Activated CD8-positive, alpha-beta memory T cell treated with anti-CD3 and anti-CD28 coated beads for 24 hours (primary cell): ENCODE data around the gene LHX2.

ENCODE experiments used
- DNase-seq: peaks from one replicate; pipeline ENCODE4 v3.0.0-alpha.2; 2020

LHX2 gene

DNA sequence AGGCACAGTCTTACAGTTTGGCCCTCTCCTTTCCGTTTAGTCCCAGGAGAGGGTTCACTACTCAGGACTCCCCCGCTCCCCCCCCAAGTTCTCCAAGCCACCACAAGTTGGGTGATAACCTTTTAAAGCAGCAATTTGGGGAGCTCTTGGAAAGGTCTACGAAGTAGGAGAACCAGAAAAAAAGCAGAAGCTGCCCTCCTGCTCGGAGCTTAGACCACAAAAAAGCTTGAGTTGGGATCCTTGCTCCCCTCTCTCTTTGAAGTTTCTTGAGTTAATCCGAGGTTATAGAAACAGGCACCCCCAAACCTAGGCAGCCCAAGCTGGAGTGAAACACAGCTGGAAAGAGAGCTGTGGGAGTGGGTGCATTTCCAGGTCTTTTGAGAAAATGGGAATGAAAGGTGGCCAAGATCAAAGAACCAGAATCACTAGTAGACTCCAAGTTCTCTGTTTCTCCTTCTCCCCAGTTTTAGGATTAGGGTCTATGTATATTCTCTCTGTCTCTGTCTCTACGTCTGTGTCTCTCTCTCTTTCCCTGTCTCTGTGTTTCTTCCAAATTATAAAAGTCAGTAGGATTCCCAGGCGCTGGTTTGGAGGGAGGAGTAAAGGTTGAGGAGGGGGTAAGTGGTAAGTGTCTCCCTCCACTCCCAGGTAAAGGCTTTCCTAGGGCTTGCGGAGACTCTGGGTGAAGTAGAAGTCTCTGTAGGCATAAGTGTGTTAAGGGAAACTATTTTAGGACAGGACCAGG is 2.8 kb downstream of the LHX2 start:
- DNase-seq, result no peak

DNA sequence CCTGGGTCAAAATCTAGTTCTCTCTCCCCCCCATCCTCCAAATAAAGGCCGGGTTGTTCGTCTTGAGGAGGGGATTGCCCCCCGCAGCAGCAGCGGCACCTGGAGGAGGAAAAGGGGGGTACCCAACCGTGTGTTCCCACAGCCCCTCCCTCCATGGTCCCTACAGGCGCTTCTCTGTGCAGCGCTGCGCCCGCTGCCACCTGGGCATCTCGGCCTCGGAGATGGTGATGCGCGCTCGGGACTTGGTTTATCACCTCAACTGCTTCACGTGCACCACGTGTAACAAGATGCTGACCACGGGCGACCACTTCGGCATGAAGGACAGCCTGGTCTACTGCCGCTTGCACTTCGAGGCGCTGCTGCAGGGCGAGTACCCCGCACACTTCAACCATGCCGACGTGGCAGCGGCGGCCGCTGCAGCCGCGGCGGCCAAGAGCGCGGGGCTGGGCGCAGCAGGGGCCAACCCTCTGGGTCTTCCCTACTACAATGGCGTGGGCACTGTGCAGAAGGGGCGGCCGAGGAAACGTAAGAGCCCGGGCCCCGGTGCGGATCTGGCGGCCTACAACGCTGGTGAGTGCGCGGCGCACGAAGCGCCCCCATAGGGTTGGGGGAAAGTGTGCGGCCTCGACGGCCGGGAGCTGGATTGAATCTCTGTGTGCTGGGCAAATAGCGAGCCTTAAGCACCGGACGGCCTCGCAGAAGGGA is 3.5 kb downstream of the LHX2 start:
- DNase-seq, result no peak

DNA sequence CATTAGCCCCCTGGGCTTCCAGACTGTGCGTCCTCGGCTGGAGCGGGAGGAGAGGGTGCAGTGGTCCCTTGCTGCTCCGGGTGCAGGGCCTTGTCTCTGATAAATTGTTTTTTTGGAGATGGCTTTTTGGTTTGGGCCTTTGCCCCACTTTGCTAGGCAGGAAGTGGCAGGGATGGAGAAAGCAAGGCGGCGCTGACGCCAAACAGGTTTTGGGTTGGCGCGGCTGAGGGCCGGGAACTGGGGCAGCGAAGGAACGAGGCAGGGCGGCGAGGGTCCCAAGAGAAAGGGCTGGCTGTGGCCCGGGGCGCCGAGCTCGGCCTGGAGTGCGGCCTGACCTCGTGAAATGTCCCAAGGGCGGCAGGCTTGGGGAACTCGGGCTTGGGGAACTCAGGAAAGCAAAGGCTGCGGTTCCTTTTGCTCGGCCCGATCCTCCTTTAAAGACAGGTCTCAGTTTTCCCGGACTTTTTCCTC is 4.1 kb downstream of the LHX2 start:
- no peak for DNase-seq

DNA sequence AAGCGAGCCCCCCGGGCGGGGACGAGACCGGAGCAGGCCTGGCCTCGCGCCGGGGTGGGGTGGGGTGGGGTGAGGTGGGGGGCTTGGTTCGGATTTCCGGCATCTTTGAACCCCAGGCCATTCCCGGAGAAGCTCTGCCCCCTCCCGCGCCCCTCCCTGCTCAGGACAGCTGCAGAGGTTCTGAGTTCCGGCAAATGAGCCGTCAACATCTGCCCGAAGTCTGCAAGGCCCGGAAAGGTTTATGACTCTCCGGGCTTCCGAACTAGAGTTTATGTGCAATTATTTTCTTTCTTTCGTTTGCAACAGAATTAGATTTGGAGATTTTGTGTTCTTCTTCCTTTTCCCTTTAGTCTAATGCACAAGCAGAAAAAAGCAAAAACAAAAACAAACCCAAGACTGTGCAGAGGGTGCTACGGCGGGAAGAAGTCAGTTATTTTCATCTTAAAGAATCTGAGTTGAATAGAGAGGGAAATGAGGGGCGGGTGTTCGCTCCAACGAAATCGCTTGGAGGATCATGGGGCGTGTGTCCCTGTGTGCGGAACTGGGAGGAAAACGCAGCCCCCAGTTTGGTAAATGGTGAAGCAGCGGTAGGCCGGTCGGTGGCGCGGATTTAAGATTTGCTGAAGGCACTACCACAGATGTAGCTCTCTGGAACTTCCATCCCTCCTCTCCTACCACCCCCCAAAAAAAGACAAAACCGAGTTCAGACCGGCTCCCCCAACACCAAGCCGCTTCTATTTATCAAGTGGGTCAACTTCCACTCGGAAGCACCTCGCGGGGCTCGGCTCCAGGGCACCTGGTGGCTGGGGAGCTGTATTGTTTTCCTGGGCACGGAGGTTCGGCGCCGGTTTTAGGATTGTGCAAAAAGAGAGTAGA is 4.8 kb downstream of the LHX2 start:
- DNase-seq, result no peak

DNA sequence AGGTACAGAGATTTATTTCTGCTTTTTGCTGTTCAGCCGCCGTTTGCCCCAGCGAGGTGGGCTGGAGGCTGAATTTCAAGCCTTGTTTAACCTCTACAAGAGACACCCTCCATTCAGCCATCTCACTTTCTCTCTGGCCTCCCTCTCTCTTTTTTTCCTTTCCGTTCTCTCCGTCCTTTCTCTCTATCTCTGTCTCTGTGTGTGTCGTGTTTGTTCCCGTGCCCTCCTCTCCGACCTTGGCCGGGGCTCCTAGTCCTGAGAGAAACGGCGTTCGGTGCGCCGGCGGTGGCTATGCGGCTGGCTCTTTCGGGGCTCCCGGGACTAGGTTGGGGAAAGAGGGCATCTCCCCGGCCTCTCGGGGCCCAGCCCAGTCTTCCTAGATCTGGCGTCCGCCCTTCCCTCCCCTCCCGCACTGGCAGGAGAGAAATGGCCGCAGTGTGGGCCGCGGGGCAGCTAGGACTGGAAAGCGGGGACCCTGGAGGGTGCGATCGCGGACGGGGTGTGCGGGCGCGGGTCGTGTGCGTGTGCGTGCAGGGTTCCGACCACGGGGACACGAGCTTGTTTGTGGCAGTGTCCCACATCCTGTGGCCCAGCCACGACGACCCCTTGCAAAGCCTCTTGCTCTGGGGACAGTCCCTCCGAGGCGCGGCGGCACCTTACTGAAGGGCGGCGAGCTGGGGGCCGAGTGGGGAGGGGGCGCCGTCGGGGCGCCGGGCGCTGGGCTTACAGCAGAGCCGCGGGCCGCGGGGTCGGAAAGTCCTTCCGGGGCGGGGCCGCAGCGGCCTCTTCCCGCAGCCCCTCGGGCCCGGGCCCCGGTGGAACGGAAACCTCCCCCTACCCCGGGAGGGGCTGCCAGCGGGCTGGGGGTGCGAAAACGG is 5.7 kb downstream of the LHX2 start:
- DNase-seq, result no peak

DNA sequence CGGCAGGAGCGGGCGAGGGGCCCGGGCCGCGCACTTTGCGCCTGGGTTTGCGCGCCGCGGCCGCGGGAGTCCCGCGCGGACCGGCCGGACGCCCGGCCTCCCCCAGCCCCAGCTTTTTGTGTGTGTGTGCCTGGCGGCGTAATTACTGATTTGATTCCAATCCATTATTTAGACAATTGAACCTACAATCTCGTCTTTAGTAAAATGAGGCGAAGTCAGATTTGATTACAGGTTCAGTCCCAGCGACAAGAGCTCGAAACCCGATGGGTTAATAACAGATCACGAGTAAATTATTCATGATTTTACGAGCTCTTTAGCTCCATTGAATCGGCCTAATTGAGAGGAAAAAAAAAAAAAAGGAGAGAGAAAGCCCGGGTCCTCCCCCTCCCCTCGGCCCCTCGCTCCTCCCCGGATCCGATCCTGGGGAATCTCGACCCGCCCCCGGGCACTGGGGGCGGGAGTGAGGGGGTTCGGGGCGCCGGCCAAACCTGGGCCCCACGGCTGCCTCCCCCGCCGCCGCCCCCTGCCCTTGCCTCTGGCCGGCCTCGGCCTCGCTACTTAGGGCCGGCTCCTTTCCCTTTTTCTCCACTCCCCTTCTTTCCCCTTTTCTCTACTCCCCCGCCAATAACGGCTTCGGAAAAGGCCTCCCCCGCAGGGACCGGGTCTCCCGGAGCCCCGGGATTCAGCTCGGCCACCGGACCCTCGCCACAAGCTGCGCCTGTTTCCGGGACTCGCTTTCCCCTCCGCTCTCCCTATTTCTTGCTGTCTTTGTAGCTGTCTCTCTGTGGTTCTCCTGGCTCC is 6.6 kb downstream of the LHX2 start:
- DNase-seq, result no peak

DNA sequence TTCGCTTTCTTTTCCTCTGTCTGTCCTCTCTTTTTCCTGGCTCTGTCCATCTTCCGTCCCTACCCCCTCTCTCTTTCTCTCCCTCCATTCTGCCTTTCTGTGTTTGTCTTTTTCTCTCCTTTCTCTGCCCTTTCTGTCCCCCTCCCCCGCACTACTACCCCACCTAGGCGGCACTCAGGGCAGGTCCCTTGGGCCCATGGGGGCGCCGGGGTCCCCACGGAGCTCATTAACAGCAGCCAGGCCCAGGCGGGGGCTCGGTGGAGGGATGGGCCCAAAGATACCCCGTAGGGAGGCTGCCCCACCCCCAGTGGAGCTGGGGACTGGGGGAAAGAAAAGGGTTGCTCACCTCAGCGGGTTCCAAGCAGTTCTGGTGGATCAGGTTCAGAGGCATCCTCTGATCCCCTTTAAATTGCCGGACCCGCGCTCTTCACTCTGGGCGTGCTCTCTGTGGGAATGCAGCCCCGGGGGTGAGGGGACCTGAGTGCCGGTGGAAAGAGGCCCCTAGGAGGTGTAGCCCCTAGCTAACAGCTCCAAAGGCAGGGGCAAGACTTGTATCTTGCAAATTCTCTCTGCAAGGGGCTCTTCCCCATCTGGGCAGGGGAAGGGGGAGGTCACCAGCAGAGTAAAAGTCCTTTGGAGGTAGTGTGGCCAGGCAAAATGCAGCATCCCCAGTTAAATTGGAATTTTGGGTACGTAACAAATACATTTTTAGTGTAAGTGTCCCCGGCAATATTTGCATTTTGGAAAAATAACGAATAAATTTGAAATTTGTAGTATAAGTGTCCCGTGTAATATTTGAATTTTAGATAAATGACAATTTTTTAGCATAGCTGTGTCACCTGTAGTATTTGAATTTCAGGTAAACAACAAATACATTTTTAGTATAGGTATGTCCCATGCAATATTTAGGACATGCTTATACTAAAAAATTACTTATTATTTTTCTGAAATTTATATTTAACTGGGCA is 7.4 kb downstream of the LHX2 start:
- no peak for DNase-seq

DNA sequence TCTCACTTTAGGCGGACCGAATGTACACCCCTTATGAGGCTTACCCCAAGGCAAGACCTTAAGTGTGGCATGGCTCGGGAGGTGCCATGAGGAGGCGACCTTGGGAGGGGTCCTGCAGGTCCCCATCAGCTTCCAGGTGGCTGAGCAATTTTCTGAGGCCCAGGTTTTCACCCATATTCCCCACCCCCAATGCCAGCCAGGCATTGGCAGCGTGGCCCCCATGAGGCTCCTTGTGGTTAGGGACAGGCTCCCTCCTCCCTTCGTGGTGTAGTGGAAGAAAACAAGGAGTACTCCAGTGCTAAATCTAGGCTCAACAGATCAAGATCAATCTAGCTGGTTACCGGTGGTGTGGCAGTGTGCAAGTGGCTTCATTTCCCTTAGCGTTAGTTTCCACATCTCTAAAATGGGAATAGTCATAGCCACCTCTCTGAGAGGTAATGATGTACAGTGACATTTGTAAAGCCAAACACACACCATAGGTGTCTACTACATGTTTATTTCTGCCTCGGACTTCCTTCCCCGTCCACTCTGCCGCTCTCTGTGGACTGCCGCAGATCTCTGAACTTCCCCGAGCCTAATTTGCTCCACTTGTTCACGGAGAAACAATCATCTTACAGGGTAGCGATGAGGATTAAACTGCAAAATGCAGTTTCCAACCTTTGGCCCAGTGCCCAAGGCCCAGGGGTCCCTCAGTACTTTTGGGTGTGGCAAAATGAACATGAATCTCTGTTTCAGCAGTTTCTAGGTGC is 8.4 kb downstream of the LHX2 start:
- no peak for DNase-seq

DNA sequence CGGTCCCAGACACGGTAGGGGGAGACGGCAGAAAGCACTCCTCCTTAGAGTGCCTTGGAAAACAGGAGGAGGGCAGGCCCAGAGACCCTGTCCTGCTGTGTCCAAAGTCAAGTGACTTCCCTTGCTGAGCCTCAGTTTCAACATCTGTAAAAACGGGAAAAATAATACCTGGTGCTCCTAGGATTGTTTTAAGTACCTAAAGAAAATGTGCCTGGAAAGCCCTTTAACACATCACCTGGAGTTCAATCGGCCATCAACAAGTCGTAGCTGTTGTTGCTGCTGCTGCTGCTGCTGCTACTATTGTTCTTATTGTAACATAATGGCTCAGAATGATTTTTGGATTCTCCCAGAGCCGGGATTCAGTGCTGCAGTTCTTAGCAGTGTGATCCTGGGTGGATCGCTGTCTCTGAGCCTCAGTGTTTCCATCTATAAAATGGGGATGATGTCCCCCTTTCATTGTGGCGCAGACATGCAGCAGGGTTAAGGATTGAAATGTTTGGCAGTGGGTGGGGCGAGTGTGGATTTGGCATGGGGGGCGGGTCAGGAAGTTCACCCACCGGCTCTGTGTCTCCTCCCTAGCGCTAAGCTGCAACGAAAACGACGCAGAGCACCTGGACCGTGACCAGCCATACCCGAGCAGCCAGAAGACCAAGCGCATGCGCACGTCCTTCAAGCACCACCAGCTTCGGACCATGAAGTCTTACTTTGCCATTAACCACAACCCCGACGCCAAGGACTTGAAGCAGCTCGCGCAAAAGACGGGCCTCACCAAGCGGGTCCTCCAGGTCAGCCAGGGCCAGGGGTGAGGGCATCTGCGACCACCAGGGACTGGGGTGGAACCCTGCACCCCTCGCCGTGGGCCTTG is 9.2 kb downstream of the LHX2 start:
- no peak for DNase-seq

DNA sequence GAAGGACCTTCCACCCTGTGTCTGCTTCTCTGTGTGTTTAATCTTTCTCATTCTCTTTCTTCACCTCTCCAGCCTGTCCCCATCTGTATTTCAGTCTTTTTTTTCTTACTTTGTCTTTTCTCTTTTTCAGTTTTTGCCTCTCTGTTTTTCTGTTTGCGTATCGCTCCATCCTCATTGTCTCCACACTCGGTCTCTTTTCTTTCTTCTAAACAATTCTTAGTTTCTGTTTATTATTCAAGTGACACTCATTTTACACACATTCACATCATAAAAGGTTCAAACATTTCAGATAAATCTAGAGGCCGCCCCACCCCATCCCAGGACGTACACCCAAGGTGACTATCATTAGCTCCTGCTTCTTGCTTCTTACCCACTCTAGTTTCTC is 9.8 kb downstream of the LHX2 start:
- no peak for DNase-seq

DNA sequence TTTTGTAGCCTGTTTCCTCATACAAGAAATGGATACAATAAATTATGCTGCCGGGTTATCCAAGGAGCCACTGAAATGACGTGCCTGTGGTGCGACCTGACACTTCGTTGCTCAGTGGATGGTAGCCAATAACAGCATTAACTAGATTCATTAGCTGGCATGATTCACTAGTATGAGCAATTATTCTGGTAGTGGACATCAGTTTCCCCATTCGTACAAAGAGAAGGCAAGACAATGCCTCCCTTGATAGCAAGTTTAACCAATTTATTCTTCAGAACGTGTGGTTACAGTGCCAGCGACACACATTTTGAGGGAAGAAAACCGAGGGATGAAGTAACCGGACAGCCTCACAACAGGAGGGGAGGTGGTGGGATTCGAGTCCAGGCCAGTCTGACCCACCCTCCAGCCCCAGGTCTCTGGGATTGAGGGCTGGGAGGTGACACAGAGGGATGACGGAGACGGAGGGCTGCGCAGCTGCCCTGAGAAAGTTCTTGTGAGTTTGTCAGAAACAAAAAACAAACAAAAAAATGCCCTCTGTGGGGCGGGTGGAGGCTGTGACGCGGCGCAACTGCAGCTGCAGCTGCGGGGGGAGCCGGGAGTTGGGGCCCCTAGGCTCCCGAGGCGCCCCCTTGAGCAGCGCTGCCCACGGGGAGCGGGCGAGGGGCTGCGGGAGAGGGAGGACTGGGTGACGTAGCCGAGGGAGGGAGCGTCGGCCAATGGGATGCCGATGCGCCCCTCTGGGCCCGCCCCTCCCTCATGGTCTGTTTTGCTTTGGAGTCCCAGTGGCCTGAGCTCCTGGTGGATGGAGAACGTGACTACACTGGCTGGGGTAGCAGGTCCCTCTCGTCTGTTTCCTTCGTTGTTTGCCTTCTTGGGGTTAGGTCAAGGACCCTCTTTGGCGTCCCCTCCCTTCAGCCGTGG is 10.9 kb downstream of the LHX2 start:
- DNase-seq, result no peak

DNA sequence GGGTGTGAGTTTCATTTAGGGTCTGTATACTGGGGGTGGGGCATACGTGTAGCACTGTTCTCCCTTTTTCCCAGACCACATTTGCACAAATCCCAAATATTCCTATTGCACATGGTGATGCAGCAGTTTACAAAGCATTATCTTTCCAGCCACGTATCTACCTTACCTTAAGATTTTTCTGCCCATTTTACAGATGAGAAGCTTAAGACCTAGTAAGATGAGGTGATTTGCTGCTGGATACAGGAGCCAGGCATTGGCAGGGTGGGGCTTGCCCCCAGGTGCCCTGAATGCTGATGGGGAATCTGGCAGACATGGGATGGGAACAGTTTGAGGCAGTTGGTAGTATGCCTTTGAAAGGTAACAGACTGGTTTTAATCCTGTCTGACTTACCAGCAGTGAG is 12.5 kb downstream of the LHX2 start:
- no peak for DNase-seq

DNA sequence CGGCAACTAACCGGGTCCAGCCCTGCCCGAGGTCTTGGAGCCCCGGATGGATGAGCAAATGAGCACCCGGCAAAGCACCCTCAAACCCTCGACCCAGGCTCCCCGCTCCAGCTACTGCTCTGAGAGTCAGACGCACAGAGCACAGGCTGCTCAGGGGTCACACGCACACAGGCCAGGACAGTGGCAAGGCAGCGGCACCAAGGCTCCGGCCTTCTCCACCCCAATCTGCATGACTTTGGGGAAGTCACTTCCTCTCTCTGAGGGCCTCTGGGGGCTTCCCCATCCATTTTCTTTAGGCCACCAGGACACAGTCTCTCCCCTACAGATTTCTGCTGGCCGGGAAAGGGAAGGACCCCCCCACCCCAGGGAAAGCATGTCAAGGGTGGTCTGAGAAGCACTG is 18.0 kb downstream of the LHX2 start:
- no peak for DNase-seq

DNA sequence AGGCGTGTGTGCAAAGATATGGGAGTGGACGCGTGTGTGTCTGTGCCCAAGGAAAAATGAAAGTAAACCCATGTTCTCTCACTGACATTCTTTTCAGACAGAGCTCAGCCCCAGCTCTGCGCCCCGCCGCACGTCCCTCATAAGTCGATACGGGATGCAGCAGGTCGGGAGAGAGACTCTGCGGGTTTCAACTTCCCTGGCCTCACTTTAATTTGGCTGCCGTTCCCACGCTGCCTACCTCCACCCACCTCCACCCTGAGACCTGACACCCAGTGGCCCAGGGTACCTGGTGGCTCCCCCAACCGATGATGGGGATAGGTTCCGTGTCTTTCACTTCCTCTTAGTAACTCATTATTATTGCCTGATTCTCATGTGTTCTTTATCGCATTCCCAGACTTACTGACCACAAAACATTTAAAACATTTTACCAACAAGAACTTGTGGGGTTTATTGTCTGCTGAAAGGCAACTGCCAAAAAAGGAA is 19.4 kb downstream of the LHX2 start:
- no peak for DNase-seq

DNA sequence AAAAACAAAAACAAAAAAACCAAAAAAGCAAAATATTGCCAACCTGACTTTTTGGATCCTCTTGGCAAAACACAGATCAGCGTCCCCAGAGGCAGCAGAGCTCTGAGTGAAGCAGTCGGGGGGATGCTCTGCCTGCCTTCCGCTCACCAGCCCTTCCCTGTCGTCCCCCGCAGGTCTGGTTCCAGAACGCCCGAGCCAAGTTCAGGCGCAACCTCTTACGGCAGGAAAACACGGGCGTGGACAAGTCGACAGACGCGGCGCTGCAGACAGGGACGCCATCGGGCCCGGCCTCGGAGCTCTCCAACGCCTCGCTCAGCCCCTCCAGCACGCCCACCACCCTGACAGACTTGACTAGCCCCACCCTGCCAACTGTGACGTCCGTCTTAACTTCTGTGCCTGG is 20.7 kb downstream of the LHX2 start:
- DNase-seq, result no peak

DNA sequence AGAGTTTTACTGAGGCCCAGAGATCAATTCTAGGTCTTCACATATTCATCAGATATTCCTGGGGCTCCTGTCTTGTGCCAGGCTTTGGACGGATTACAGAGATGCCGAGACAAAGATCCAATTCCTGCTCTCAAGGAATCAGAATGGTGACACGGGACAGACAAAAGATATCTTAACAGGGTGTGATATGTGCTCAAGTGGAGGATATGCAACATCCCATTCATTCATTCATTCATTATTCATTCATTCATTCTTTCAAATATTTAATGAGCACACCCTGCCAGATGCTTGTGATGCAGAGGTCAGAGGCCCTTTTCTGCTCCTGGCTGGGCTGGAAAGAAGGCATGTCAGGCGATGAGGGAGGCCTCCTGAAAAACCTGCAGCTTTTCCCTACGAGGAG is 21.8 kb downstream of the LHX2 start:
- no peak for DNase-seq

DNA sequence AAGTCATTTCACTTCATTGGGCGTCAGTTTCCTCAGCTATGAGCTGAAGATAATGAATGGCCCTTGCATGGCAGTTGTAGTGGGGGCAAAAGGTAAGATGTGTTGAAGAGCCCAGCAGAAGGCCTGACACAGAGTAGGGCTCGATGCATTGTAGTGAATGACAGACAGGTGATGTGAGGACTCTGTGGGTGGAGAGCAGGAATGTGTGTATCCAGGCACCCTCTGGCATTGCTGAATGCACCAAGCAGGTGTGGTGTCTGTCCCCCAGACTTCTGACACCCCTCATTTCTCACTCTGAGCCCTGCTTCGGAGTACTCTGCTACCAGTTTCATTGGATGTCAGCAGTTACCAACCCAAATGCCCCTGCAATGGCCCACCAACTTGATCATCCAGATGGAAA is 22.4 kb downstream of the LHX2 start:
- DNase-seq, result no peak
